OCI-LY3 (cell line): Measurements from ENCODE around the gene RNF157.

Experiments used
- H2AFZ ChIP-seq: fragments of 200-600, 300-600 bp; shearing (Covaris generic); 2 replicates; pipeline ENCODE4 v1.6.0; 2014; ENCODE audit warnings: antibody characterized with exemption, low read depth, low read length
- H3K27ac ChIP-seq: fragments of 200-600, 300-600 bp; sonication (generic); 2 replicates; pipeline ENCODE4 v1.5.1; 2014; ENCODE audit warnings: mild to moderate bottlenecking, low read length, moderate library complexity, mixed read lengths
- H3K27me3 ChIP-seq: fragments of 200-600, 300-600 bp; sonication (generic); 2 replicates; pipeline ENCODE4 v1.6.1; 2014; ENCODE audit warnings: low read depth, low read length, mixed read lengths
- H3K36me3 ChIP-seq: fragments of 200-600, 300-600 bp; sonication (generic); replicated peaks from 2 replicates; pipeline ENCODE3; 2014; ENCODE audit warnings: low read depth, low read length, mixed read lengths
- H3K4me1 ChIP-seq: fragments of 300-600, 200-600 bp; sonication (generic); 2 replicates; pipeline ENCODE4 v1.6.1; 2014; ENCODE audit warnings: low read length, mixed read lengths
- H3K4me2 ChIP-seq: fragments of 200-600, 300-600 bp; sonication (generic); 2 replicates; pipeline ENCODE4 v1.6.1; 2014; ENCODE audit warnings: low read length, mixed read lengths
- H3K4me3 ChIP-seq: fragments of 300-600, 200-600 bp; sonication (generic); 2 replicates; pipeline ENCODE4 v1.5.1; 2014; ENCODE audit warnings: antibody characterized with exemption, mild to moderate bottlenecking, low read length, moderate library complexity
- H3K79me2 ChIP-seq: fragments of 300-600, 200-600 bp; shearing (Covaris generic); 2 replicates; pipeline ENCODE4 v1.6.1; 2014; ENCODE audit warnings: mild to moderate bottlenecking, low read length, mixed read lengths
- H3K9ac ChIP-seq: fragments of 300-600, 200-600 bp; shearing (Covaris generic); 2 replicates; pipeline ENCODE4 v1.6.0; 2014; ENCODE audit warnings: mild to moderate bottlenecking, low read length, moderate library complexity
- H3K9me3 ChIP-seq: fragments of 200-600, 300-600 bp; shearing (Covaris generic); 2 replicates; pipeline ENCODE4 v1.6.1; 2014; ENCODE audit warnings: low read length, mixed read lengths; ENCODE audit not compliant: insufficient read depth
- H4K20me1 ChIP-seq: fragments of 200-600, 300-600 bp; sonication (generic); 2 replicates; pipeline ENCODE4 v1.6.1; 2016; ENCODE audit warnings: low read length, mixed read lengths; ENCODE audit not compliant: insufficient read depth
- EZH2phosphoT487 ChIP-seq: fragments of 200-600 bp; shearing (Covaris generic); IDR thresholded peaks from 2 replicates; pipeline ENCODE4 v1.6.1; 2018; ENCODE audit warnings: antibody characterized with exemption, mixed run types, low read depth
- TF ChIP-seq, protein P1 (sequence below): fragments of 200-600, 300-600 bp; sonication (generic); IDR thresholded peaks from 2 replicates; pipeline ENCODE4 v1.5.1; 2014; ENCODE audit warnings: antibody characterized with exemption, low read length, low read depth

RNF157 gene

DNA sequence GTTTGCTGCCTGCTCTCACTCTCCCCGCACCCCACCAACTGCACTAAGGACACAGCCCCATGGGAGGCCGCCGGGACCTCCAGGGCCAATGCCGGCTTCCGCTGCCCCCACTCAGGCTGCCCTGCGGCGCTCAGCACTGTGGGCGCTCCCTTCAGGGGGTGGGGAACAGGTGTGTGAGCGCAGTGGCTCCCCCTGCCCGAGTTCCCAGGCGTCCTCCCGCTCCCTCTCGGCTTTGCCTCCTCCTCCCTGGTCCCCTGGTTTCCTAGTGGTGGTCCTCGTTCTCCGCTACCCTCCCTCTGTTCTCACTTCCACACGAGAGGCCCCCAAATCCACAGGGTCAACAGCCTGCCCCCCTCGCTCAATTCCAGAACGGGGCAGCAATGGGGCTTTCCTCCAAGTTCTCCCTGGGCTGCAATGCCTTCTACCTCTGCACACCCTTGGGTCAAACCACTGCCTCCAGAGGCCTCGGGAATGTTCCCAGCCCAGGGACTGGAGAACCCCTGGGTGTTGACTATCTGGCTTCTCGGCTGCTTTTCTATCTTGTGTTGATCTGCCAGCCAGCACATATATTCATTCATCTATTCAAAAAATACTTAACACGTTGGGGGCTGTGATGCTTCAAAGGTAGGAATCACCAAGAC lies 109.1 kb downstream of the RNF157 start:
- Histone ChIP-seq H3K9ac (no peak overlapping the region), H3K27me3 (no peaks in the 10 kb centered on the region), H3K79me2 (no peaks in the 10 kb centered on the region), H3K36me3 (no peaks in the 10 kb centered on the region), H3K4me1 (peaks cover 14% of the 10 kb centered on the region), H3K4me3 (no peak overlapping the region), H2AFZ (no peak overlapping the region), H3K4me2 (no peak overlapping the region), H4K20me1 (no peaks in the 10 kb centered on the region), H3K27ac (no peak overlapping the region), H3K9me3 (no peaks in the 10 kb centered on the region)
- TF ChIP-seq, protein P1, sequence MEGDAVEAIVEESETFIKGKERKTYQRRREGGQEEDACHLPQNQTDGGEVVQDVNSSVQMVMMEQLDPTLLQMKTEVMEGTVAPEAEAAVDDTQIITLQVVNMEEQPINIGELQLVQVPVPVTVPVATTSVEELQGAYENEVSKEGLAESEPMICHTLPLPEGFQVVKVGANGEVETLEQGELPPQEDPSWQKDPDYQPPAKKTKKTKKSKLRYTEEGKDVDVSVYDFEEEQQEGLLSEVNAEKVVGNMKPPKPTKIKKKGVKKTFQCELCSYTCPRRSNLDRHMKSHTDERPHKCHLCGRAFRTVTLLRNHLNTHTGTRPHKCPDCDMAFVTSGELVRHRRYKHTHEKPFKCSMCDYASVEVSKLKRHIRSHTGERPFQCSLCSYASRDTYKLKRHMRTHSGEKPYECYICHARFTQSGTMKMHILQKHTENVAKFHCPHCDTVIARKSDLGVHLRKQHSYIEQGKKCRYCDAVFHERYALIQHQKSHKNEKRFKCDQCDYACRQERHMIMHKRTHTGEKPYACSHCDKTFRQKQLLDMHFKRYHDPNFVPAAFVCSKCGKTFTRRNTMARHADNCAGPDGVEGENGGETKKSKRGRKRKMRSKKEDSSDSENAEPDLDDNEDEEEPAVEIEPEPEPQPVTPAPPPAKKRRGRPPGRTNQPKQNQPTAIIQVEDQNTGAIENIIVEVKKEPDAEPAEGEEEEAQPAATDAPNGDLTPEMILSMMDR, result no peak

DNA sequence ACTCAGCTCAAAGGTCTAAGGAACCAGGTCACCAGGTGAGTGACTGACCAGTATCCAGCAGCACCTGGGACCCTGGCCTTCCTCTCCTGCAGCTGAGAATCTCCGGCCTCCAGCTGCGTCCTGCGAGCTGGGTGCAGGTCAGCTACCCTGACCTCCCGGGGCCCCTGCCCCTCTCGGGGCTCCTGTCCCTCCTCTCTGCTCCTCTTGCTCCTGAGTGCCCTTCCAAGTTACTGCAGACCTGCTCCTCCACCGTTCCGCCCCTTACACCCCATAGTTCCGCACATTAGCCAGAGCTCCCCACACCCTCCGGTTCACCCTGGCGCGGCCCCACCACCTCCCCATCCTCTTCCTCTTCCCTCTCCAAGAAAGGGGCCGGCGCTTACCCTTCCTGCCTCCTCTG lies 109.8 kb downstream of the RNF157 start:
- Histone ChIP-seq H3K79me2 (no peaks in the 10 kb centered on the region), H3K27ac (no peak overlapping the region), H3K36me3 (no peaks in the 10 kb centered on the region), H3K9ac (no peak overlapping the region), H3K4me1 (peaks cover 11% of the 10 kb centered on the region), H3K4me3 (no peak overlapping the region), H3K27me3 (no peaks in the 10 kb centered on the region), H3K9me3 (no peaks in the 10 kb centered on the region), H3K4me2 (no peak overlapping the region), H2AFZ (no peak overlapping the region), H4K20me1 (no peaks in the 10 kb centered on the region)
- TF ChIP-seq, protein P1, result no peak
- TF ChIP-seq EZH2phosphoT487, result no peak

DNA sequence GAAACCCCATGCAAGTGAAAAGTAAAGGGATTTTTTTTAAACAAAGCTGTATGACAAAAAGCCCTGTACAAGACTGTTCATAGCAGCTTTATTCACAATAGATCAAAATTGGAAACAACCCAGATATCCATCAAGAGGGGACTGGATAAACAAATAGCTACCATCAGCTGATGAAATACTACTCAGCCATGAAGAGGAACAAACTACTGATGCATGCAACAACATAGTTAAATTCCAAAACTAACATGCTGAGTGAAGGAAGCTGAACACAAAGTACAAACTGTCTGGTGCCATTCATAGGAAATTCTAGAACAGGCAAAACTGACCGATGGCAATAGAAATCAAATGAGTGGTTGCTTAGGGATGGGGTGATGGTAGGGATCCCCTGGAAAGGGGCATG lies 114.4 kb downstream of the RNF157 start:
- no peaks in the 10 kb centered on the region for H3K27me3 ChIP-seq
- no peak overlapping the region for H3K27ac ChIP-seq
- TF ChIP-seq, protein P1, result no peak
- TF ChIP-seq EZH2phosphoT487, result no peak
- H2AFZ ChIP-seq, result no peak overlapping the region
- no peak overlapping the region for H3K9ac ChIP-seq
- peaks cover 3% of the 10 kb centered on the region; the same call in 1 of the 2 replicates for H3K4me1 ChIP-seq
- H3K36me3 ChIP-seq, result no peaks in the 10 kb centered on the region
- H3K4me3 ChIP-seq, result no peak overlapping the region
- H3K79me2 ChIP-seq, result no peaks in the 10 kb centered on the region
- no peaks in the 10 kb centered on the region for H3K9me3 ChIP-seq
- no peak overlapping the region for H3K4me2 ChIP-seq
- H4K20me1 ChIP-seq, result no peaks in the 10 kb centered on the region

DNA sequence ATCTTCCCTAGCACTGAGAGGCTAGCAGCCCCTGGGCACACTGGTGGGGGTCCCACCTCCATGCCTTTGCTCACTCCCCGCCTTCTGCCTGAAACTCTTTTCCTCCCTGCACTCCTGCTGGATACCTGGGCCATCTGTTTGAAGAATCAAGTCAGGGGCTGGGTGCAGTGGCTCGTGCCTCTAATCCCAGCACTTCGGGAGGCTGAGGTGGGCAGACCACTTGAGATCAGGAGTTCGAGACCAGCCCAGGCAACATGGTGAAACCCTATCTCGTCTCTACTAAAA lies 115.0 kb downstream of the RNF157 start:
- no peak overlapping the region for H3K4me3 ChIP-seq
- no peak overlapping the region for H2AFZ ChIP-seq
- H3K4me2 ChIP-seq, result no peak overlapping the region
- TF ChIP-seq EZH2phosphoT487, result no peak
- TF ChIP-seq, protein P1, result no peak
- H3K27me3 ChIP-seq, result no peaks in the 10 kb centered on the region
- H3K36me3 ChIP-seq, result no peaks in the 10 kb centered on the region
- H3K9me3 ChIP-seq, result no peaks in the 10 kb centered on the region
- no peaks in the 10 kb centered on the region for H3K79me2 ChIP-seq
- peaks cover 3% of the 10 kb centered on the region; the same call in 1 of the 2 replicates for H3K4me1 ChIP-seq
- no peak overlapping the region for H3K9ac ChIP-seq
- no peak overlapping the region for H3K27ac ChIP-seq
- H4K20me1 ChIP-seq, result no peaks in the 10 kb centered on the region
